GM12865 (cell line): ENCODE data around the gene ABCC4.

Experiments used
- DNase-seq: peaks from one replicate; pipeline ENCODE4 v3.0.0; 2010; ENCODE audit warnings: low read depth
- H3K4me3 ChIP-seq: 2 replicates; pipeline ENCODE4 v1.5.1; 2011; ENCODE audit warnings: mild to moderate bottlenecking, low read depth, low read length, control low read depth
- TF ChIP-seq, protein P1 (sequence below): IDR thresholded peaks from 2 replicates; pipeline ENCODE4 v1.5.1; 2011; ENCODE audit warnings: low read length, control low read depth, low read depth, inconsistent platforms; ENCODE audit not compliant: insufficient read depth; ENCODE audit errors: missing control alignments

The ABCC4 gene

DNA sequence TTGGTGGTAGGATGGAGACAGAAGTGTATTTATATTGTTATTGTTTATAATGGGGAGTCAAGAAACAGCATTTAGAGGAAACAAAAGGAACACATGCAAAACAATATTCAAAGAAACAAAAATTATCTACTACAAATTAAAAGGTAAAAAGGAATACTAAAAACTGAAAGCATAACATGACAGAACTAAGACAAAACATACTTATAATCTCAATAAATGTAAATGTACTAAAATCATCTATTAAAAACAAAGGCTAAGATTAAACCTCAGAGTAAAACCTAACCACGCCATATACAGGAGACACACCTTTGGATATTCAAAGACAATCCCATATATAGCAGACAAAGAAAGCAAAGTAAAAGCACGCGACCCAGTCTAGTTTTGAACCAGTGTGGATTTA is 273.6 kb downstream of the ABCC4 start:
- TF ChIP-seq, protein P1, sequence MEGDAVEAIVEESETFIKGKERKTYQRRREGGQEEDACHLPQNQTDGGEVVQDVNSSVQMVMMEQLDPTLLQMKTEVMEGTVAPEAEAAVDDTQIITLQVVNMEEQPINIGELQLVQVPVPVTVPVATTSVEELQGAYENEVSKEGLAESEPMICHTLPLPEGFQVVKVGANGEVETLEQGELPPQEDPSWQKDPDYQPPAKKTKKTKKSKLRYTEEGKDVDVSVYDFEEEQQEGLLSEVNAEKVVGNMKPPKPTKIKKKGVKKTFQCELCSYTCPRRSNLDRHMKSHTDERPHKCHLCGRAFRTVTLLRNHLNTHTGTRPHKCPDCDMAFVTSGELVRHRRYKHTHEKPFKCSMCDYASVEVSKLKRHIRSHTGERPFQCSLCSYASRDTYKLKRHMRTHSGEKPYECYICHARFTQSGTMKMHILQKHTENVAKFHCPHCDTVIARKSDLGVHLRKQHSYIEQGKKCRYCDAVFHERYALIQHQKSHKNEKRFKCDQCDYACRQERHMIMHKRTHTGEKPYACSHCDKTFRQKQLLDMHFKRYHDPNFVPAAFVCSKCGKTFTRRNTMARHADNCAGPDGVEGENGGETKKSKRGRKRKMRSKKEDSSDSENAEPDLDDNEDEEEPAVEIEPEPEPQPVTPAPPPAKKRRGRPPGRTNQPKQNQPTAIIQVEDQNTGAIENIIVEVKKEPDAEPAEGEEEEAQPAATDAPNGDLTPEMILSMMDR: no peak
- no peak overlapping the region for H3K4me3 ChIP-seq
- DNase-seq: no peak

DNA sequence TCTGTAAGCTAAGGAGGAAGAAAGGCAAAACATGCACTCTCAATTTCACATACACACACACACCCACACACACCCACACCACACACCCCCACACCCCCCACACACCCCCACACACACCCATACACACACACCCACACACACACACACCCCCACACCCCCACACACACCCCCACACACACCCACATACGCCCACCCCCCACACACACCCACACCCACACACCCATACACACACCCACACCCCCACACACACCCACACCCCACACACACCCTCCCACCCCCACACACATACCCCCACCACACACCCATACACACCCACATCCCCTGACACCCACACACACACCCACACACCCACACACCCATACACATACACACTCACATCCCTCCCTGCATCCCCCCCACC is 276.1 kb downstream of the ABCC4 start:
- no peak overlapping the region for H3K4me3 ChIP-seq
- TF ChIP-seq, protein P1: no peak
- DNase-seq: no peak

DNA sequence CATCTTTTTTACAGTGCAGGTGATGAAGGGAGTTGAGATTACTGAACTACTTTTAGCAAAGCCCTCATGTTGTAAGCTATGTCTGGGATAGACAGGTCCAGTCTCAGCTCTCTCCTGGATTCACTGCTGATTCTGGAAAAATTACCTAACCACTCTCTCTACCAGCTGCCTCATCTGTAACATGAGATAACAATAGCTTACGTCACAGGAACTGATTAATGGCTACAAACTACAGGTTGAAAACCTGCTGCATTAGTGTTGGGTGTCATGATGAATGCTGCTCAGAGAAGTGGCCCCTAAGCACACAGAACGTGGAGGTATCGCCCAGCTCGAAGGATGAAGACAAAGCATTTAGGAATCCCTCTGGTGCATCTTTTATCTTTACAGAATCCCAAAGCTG is 277.8 kb downstream of the ABCC4 start:
- TF ChIP-seq, protein P1: no peak
- H3K4me3 ChIP-seq: no peak overlapping the region
- no peak for DNase-seq

DNA sequence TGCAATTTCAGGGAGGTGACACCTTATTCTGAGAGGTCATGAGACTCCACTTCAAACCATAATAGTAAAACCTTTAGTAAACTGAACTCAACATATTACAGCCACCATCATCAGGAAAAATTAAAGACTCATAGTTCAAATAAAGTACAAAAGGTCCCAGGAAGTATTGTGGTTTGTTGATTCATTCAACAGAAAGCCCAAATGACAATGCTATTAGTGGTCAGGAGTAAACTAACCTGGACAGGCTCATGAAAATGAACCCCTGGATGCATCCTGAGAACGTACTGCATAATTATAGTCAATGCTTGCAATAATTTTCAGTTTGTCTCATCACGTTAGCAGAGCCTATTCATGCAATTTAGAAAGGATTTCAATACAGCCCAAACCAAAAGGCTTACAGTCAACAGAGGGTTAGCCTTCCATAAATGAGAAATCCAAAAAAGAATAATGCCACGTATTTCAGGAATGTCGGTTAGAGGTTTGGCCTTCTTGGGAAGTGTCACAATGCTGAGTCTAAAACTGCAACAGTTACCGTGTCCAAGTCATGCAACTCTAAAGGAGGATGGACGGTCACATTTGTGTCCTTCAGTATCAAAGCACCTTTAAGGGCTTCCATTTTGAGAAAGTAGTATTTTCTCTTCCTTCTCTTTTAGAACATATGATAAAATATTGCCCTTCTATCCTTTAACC is 280.8 kb downstream of the ABCC4 start:
- H3K4me3 ChIP-seq: no peak overlapping the region
- TF ChIP-seq, protein P1: no peak
- no peak for DNase-seq

DNA sequence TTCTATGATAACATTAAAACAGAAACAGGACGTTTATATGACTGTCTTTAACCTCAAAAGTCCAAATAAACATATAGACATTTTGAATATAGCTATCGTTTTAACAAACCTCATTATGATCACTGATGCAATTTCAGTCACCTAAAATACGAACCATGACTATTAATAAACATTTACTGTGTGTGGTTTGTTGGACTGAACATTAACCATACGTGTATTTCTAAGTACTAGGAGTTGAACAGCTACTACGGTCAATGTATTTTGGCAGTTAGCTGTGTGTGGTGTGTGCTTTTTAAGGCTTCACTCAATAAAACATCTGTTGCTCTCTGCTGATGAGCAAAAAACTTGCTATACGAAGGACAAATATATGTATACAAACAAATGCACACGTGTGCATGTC is 281.4 kb downstream of the ABCC4 start:
- no peak for DNase-seq
- no peak overlapping the region for H3K4me3 ChIP-seq
- TF ChIP-seq, protein P1: no peak

DNA sequence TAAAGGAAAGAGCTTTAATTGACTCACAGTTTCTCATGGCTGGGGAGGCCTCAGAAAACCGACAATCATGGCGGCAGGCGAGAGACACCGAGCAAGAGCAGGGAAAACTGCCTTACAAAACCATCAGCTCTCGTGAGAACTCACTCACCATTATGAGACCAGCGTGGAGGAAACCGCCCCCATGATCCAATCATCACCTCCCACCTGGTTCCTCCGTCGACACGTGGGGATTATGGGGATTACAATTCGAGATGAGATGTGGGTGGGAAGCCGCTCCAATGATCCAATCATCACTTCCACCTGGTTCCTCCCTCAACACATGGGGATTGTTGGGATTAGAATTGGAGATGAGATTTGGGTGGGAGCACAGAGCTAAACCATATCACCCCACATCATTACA is 293.9 kb downstream of the ABCC4 start:
- TF ChIP-seq, protein P1: no peak

DNA sequence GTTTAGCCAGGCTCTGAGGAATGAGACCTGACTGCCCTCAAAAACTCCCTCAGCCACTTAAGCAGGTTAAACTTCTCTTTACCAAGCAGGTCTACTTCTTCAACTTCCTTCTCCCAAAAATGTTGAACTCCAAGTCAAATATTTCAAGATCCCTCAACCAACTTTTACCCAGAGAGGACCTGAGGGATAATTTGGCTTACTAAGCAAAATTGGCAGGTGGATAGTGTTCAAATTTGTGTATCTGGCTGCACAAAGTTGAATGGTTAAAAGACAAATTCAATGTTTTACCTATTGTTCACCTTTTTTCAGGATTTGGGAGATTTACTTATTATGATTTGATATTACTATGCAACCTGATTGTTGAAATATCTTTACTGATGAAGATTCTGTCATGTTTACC is 296.0 kb downstream of the ABCC4 start:
- TF ChIP-seq, protein P1: no peak
- no peak for DNase-seq
- no peak overlapping the region for H3K4me3 ChIP-seq

More for the DNA sequence above, 293.9 kb downstream of the ABCC4 start:
- no peak overlapping the region for H3K4me3 ChIP-seq
- no peak for DNase-seq
